MM.1S (cell line): ENCODE measurements around the gene OR52B6.

Experiments
- DNase-seq: peaks from one replicate; pipeline ENCODE4 v3.0.0-alpha.2; 2015
- H2AFZ ChIP-seq: fragments of 300-600 bp; sonication (generic); 2 replicates; pipeline ENCODE4 v1.6.0; 2016; ENCODE audit warnings: antibody characterized with exemption, low read length
- H3F3A ChIP-seq: fragments of 300-600 bp; sonication (generic); 2 replicates; pipeline ENCODE4 v1.6.1; 2016; ENCODE audit warnings: mild to moderate bottlenecking, antibody characterized with exemption, low read length, moderate library complexity, mixed read lengths; ENCODE audit not compliant: insufficient read depth
- H3K27ac ChIP-seq: fragments of 300-600 bp; sonication (generic); 2 replicates; pipeline ENCODE4 v1.5.1; 2016; ENCODE audit warnings: mild to moderate bottlenecking, low read length
- H3K27me3 ChIP-seq: fragments of 300-600 bp; sonication (generic); replicated peaks from 2 replicates; pipeline ENCODE4 v1.6.0; 2016; ENCODE audit warnings: low read length; ENCODE audit not compliant: insufficient read depth
- H3K36me3 ChIP-seq: fragments of 300-600 bp; sonication (generic); replicated peaks from 2 replicates; pipeline ENCODE4 v1.6.1; 2016; ENCODE audit warnings: mild to moderate bottlenecking, low read length, mixed read lengths; ENCODE audit not compliant: insufficient read depth
- H3K4me1 ChIP-seq: fragments of 300-600 bp; sonication (generic); 2 replicates; pipeline ENCODE4 v1.6.1; 2016; ENCODE audit warnings: low read length, mixed read lengths
- H3K4me2 ChIP-seq: fragments of 300-600 bp; sonication (generic); 2 replicates; pipeline ENCODE4 v1.6.0; 2016; ENCODE audit warnings: low read depth, low read length
- H3K4me3 ChIP-seq: fragments of 300-600 bp; sonication (generic); 2 replicates; pipeline ENCODE4 v1.5.1; 2016; ENCODE audit warnings: low read length, mixed read lengths
- H3K79me2 ChIP-seq: fragments of 300-600 bp; sonication (generic); 2 replicates; pipeline ENCODE4 v1.6.1; 2016; ENCODE audit warnings: mixed run types, low read length, mixed read lengths
- H3K9ac ChIP-seq: fragments of 300-600 bp; sonication (generic); 2 replicates; pipeline ENCODE4 v1.6.1; 2016; ENCODE audit warnings: low read length, mixed read lengths
- H3K9me2 ChIP-seq: fragments of 300-600 bp; sonication (generic); replicated peaks from 2 replicates; pipeline ENCODE4 v1.6.1; 2016; ENCODE audit warnings: mild to moderate bottlenecking, low read length, mixed read lengths; ENCODE audit not compliant: insufficient read depth
- H3K9me3 ChIP-seq: fragments of 300-600 bp; sonication (generic); replicated peaks from 2 replicates; pipeline ENCODE4 v1.6.1; 2016; ENCODE audit warnings: mild to moderate bottlenecking, low read length, mixed read lengths; ENCODE audit not compliant: insufficient read depth
- H4K20me1 ChIP-seq: fragments of 300-600 bp; sonication (generic); 2 replicates; pipeline ENCODE4 v1.6.1; 2016; ENCODE audit warnings: mild to moderate bottlenecking, low read length, moderate library complexity, mixed read lengths; ENCODE audit not compliant: insufficient read depth
- EZH2 ChIP-seq: fragments of 300-600 bp; sonication (generic); optimal IDR thresholded peaks from 2 replicates; pipeline ENCODE3; 2017; ENCODE audit warnings: low read depth, mild to moderate bottlenecking, antibody characterized with exemption, low read length, mixed read lengths
- EZH2phosphoT487 ChIP-seq: fragments of 300-600 bp; sonication (generic); IDR thresholded peaks from 2 replicates; pipeline ENCODE4 v1.6.1; 2018; ENCODE audit warnings: antibody characterized with exemption, low read length
- TF ChIP-seq, protein P1 (sequence below): fragments of 300-600 bp; sonication (generic); IDR thresholded peaks from 2 replicates; pipeline ENCODE4 v1.5.1; 2016; ENCODE audit warnings: antibody characterized with exemption, low read length, mixed read lengths

The OR52B6 gene

DNA sequence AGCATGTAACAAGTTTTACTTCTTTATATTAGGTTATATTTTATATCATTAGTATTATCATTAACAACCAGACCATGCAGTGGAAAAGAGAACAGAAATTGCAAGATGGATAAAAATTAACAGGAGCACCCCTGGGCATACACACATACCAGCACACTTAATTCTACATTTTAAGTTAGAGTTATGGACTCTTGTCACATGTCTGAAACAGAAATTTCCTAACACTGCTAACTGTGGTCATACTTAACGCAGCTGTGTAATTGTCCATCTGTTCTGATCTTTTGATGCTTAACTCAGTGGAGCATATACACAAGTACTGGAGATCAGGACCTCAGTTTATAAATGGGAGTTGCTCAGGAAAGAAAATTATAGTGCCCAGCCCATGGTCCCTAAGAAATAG is 32.7 kb upstream of the OR52B6 start:
- H4K20me1 ChIP-seq, result no peaks in the 10 kb centered on the region
- no peak overlapping the region for H3K4me2 ChIP-seq
- H3K9ac ChIP-seq, result no peak overlapping the region
- no peak overlapping the region for H3K27ac ChIP-seq
- no peaks in the 10 kb centered on the region for H3K36me3 ChIP-seq
- DNase-seq, result peak; percentile 32
- no peaks in the 10 kb centered on the region for H3K79me2 ChIP-seq
- TF ChIP-seq EZH2 (no peak), EZH2phosphoT487 (no peak)
- TF ChIP-seq, protein P1, sequence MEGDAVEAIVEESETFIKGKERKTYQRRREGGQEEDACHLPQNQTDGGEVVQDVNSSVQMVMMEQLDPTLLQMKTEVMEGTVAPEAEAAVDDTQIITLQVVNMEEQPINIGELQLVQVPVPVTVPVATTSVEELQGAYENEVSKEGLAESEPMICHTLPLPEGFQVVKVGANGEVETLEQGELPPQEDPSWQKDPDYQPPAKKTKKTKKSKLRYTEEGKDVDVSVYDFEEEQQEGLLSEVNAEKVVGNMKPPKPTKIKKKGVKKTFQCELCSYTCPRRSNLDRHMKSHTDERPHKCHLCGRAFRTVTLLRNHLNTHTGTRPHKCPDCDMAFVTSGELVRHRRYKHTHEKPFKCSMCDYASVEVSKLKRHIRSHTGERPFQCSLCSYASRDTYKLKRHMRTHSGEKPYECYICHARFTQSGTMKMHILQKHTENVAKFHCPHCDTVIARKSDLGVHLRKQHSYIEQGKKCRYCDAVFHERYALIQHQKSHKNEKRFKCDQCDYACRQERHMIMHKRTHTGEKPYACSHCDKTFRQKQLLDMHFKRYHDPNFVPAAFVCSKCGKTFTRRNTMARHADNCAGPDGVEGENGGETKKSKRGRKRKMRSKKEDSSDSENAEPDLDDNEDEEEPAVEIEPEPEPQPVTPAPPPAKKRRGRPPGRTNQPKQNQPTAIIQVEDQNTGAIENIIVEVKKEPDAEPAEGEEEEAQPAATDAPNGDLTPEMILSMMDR, result no peak
- H3K9me3 ChIP-seq, result no peaks in the 10 kb centered on the region
- H3K4me3 ChIP-seq, result no peak overlapping the region
- no peak overlapping the region for H2AFZ ChIP-seq
- no peaks in the 10 kb centered on the region for H3K27me3 ChIP-seq
- H3K4me1 ChIP-seq, result peaks cover 8% of the 10 kb centered on the region; the same call in 1 of the 2 replicates
- H3F3A ChIP-seq, result no peaks in the 10 kb centered on the region
- no peaks in the 10 kb centered on the region for H3K9me2 ChIP-seq

DNA sequence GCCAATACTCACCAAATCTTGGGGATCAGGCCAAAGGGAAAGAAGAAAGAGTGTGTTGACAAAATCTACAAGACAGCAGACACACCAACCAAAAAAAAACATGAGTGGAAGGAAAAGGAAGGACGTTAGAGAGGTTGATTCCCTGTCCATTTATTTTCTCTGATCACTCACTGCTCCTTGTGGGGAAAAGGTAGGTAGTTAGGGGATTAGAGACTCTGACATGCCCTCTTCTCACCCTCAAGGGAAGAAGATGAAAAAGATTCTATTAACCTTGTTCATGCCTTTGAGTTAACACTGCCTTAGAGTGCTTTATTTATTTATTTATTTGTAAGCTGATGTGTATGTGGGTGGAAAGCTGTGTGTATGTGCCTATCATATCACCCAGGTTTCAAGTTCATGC is 32.2 kb upstream of the OR52B6 start, which contains the start of gene OR52H1:
Gene OR52H1, minus strand, starts transcription at position 101 of the 400 bp plus-strand sequence. CDS start 3,035 bp downstream, outside the sequence.
- H3K4me2 ChIP-seq, result no peak within 1 kb of the TSS
- H3K79me2 ChIP-seq, result no peaks in the 10 kb centered on the region
- DNase-seq, result no peak
- H3F3A ChIP-seq, result no peaks in the 10 kb centered on the region
- H3K9me2 ChIP-seq, result no peaks in the 10 kb centered on the region
- TF ChIP-seq EZH2 (no peak), EZH2phosphoT487 (no peak)
- TF ChIP-seq, protein P1, result no peak
- H3K9me3 ChIP-seq, result no peaks in the 10 kb centered on the region
- H2AFZ ChIP-seq, result no peak within 1 kb of the TSS
- H3K4me3 ChIP-seq, result no peak within 1 kb of the TSS
- no peak within 1 kb of the TSS for H3K27ac ChIP-seq
- H3K4me1 ChIP-seq, result peaks cover 12% of the 10 kb centered on the region
- H3K36me3 ChIP-seq, result no peaks in the 10 kb centered on the region
- no peaks in the 10 kb centered on the region for H3K27me3 ChIP-seq
- H3K9ac ChIP-seq, result no peak within 1 kb of the TSS
- H4K20me1 ChIP-seq, result no peaks in the 10 kb centered on the region

DNA sequence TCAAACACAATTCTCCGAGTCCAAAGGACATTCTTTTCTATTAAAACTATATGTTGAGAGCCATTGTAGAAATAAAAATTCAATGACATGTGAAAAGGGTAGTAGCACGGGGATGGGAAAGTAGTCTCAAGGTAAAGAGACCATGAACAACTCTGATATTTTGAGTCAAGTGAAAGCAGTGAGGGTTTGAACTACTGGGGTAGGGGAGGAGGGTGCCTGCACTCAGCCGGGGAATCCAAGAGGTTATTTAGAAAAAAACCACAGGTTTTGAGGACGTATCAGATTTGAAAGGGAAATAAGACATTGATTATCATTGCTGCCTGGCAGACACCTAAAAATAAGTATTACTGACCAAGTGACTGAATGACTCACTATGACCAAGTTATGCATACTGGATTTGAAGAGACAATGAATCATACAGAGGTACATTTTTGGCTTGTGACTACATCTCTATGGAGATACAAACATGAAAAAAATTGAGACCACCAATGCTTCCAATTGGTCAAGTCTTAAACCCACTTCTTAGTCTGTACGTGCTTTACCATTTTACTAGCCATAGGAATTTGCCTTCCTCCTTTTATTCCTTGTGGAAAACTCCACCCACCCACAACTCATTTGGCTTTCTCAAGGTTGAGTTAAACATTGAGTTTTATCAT is 30.1 kb upstream of the OR52B6 start:
- Histone ChIP-seq H2AFZ (no peak overlapping the region), H3K9ac (no peak overlapping the region), H3K4me3 (no peak overlapping the region), H3F3A (no peaks in the 10 kb centered on the region), H3K4me1 (peaks cover 13% of the 10 kb centered on the region), H3K4me2 (no peak overlapping the region), H3K9me3 (no peaks in the 10 kb centered on the region), H3K36me3 (no peaks in the 10 kb centered on the region), H3K9me2 (no peaks in the 10 kb centered on the region), H3K27me3 (no peaks in the 10 kb centered on the region), H4K20me1 (no peaks in the 10 kb centered on the region), H3K79me2 (no peaks in the 10 kb centered on the region), H3K27ac (no peak overlapping the region)
- TF ChIP-seq, protein P1, result no peak
- no peak for TF ChIP-seq EZH2phosphoT487
- TF ChIP-seq EZH2, result no peak
- no peak for DNase-seq
